PC-9 (cell line): Measurements from ENCODE around the gene RAB7B.

Experiments used
- CTCF ChIP-seq: fragments of 200-600 bp; sonication (generic); conservative IDR thresholded peaks from 2 replicates; pipeline ENCODE4 v1.6.1; 2017; ENCODE audit warnings: mixed run types, antibody characterized with exemption, mild to moderate bottlenecking, moderate library complexity
- EZH2 ChIP-seq: fragments of 200-600 bp; sonication (generic); IDR thresholded peaks from 2 replicates; pipeline ENCODE4 v1.8.0; 2017; ENCODE audit warnings: antibody characterized with exemption, low read depth

GRCh38 chr1:206035027-206035426 lies 31.8 kb upstream of the RAB7B start:
- TF ChIP-seq CTCF (no peak), EZH2 (no peak)
